ENCODE results near the gene FGFBP2. TPM values are rescaled to one million over a fixed set of nuclear protein-coding genes. Genes with fewer than 3 reads are reported as not detected.
"Not testable (repeated sequence)": the region's sequence is repeated elsewhere in the genome, so short reads cannot be mapped to it uniquely, and the experiment has no call there.

Gene FGFBP2
- total RNA-seq, 1 donor: not detected

DNA sequence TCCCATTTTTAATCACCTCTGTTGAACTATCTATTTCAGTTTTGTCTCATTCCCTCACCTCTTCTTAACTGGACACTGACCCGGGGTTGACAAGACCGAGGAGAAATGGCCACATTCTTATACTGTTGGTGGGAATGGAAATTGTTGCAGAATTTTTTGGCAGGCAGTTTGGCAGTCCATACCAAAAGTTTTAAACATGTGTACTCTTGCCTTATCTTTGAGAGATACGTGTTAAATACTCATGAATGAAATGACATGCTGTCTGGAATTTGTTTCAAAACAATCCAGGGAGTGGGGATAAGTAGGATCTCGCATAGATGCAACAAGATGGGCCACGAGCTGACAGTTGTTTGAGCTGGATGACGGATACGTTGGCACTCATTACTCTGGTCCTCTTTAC lies 36.5 kb downstream of the FGFBP2 start:
- no peak overlapping the region for H3K4me3 ChIP-seq (ENCODE audit: low read depth, low read length)
- TF ChIP-seq, protein P1, sequence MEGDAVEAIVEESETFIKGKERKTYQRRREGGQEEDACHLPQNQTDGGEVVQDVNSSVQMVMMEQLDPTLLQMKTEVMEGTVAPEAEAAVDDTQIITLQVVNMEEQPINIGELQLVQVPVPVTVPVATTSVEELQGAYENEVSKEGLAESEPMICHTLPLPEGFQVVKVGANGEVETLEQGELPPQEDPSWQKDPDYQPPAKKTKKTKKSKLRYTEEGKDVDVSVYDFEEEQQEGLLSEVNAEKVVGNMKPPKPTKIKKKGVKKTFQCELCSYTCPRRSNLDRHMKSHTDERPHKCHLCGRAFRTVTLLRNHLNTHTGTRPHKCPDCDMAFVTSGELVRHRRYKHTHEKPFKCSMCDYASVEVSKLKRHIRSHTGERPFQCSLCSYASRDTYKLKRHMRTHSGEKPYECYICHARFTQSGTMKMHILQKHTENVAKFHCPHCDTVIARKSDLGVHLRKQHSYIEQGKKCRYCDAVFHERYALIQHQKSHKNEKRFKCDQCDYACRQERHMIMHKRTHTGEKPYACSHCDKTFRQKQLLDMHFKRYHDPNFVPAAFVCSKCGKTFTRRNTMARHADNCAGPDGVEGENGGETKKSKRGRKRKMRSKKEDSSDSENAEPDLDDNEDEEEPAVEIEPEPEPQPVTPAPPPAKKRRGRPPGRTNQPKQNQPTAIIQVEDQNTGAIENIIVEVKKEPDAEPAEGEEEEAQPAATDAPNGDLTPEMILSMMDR (IDR thresholded peaks at IDR 0.05; ENCODE audit: insufficient read depth, low read length): no peak
- peak; percentile 65 for DNase-seq (ENCODE audit: low read depth)

DNA sequence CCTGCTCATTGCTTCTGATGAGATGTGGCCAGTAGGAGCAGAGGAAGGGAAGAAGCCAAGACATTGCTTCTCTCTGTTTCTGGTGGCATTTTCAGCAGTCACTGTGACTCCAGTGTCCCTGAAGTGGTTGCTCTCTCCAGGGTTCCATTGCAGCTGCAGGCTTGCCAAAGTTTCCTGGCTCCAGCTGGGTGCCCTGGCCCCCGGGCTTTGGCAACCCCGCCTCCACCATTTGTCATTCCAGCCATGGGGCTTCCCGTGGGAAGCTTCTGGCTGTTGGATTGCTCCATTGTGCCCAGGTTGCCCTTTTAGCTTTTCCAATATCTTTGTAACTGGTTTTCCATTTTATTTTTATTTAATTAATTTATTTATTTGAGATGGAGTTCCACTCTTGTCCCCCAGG lies 37.1 kb downstream of the FGFBP2 start:
- TF ChIP-seq, protein P1 (IDR thresholded peaks at IDR 0.05; ENCODE audit: insufficient read depth, low read length): no peak
- H3K4me3 ChIP-seq (ENCODE audit: low read depth, low read length): no peak overlapping the region
- DNase-seq (ENCODE audit: low read depth): no peak

DNA sequence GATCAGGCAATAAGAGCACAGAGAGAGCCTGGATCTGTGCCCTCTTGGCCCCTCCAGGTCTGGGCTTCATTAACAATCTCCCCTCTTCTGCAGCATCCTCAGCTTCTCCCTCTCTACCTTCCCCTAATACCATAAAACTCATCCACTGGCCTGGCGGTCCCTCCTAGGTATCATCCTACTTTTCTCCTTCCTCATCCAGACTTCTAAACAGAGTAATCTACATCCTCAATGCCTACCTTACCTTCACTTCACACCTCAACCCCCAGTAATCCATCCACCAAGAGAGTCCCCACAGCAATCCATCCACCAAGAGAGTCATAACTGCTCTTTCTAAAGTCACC lies 41.4 kb downstream of the FGFBP2 start:
- no peak overlapping the region for H3K4me3 ChIP-seq (ENCODE audit: low read depth, low read length)
- no peak for DNase-seq (ENCODE audit: low read depth)
- TF ChIP-seq, protein P1 (IDR thresholded peaks at IDR 0.05; ENCODE audit: insufficient read depth, low read length): no peak

DNA sequence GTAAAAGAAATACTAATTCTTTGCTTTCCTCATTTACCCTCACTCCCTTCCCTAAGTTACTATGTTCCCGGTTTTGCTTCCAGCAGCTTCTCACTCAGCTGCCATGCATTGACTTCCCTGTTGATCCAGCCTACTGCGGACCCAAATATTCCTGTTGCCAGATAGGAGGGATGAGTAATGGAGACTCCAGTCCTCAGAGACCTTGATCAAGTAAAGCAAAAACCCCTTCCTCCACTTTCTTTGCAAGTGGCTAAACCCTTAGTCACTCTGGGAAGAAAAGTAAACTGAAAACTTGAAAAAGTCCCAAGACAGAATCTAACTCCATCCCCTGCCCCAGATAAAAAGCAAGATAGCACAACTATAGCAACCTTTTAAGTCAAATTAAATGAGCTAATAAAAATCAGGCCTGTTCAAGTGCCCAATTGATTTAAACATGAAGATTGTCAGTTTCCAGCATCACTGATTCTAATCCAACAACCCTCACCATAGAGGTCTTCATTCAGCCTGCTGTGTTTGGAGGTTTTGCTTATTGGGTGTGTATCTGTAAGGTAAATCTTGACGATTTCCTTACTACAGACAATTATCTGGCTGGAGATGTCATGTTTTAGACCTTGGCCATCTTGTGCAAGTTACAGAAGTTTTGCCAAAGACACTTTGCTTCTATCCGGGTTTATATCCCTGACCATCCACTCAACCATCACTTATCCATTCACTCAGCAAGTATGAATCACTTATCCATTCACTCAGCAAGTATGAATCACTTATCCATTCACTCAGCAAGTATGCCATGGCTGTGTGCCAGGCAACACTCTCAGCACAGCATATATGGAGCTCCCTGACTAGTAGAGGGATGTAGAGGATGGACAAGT lies 42.0 kb downstream of the FGFBP2 start:
- peak; percentile 98 for DNase-seq (ENCODE audit: low read depth)
- no peak overlapping the region for H3K4me3 ChIP-seq (ENCODE audit: low read depth, low read length)
- TF ChIP-seq, protein P1 (IDR thresholded peaks at IDR 0.05; ENCODE audit: insufficient read depth, low read length): no peak

DNA sequence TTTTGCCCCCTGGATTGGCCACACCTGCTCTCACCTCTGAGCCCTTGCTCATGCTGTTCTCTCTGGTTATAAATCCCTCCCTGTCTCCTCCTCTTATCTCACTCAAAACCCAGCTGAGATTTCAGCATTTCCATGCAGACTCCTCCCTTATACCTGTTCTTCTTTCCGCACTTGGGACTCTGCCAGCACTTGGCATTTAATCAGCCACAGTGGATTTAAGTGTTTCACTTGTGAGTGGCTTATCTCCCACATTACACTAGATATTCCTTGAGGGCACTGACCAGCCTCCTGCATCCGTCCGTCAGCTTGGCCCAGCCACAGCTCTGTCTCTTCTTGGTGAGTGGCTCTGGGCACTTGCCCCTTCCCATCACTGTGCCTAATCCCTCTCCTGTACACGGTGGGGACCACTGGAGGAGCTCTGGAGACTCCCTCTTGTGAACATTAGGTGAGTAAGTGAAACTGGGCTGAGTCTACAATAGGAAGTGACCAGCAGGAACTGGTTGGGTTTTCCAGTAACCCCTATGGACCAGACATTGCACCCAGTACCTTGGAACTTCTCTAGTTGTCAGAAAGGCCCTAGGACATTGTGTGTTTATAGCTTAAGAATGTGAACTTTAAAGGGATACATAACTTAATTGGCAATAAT lies 44.4 kb downstream of the FGFBP2 start:
- H3K4me3 ChIP-seq (ENCODE audit: low read depth, low read length): no peak overlapping the region
- TF ChIP-seq, protein P1 (IDR thresholded peaks at IDR 0.05; ENCODE audit: insufficient read depth, low read length): no peak
- DNase-seq (ENCODE audit: low read depth): no peak

DNA sequence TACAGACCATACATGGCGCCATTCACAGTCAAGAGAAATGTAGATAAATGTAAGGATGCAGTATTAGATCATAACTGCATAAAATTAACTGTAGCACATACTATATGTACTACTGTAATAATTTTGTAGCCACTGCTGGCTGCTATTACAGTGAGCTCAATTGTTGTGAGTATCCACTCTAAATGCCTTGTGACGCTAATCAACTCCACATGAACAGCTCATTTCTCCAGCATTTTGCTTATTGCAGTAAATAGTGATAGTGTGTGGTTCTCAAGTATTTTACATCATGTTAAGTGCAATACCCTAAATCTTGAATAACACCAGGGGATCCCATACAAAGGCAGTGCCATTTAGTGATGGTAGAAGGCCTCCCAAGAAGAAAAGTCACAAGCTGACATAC lies 45.7 kb downstream of the FGFBP2 start:
- TF ChIP-seq, protein P1 (IDR thresholded peaks at IDR 0.05; ENCODE audit: insufficient read depth, low read length): no peak
- peak; percentile 53 for DNase-seq (ENCODE audit: low read depth)
- no peak overlapping the region for H3K4me3 ChIP-seq (ENCODE audit: low read depth, low read length)

DNA sequence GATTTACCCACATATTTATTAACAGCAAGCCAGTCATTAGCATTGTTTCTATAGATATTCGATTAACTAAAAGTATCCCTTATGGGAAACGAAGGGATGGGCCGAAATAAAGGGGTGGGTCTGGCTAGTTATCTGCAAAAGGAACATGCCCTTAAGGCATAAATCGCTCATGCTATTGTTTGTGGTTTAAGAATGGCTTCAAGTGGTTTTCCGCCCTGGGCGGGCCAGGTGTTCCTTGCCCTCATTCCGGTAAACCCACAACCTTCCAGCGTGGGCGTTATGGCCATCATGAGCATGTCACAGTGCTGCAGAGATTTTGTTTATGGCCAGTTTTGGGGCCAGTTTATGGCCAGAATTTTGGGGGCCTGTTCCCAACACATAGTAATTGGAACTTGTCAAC lies 46.6 kb downstream of the FGFBP2 start:
- H3K4me3 ChIP-seq (ENCODE audit: low read depth, low read length): not testable (repeated sequence)

More for the DNA sequence above, 46.6 kb downstream of the FGFBP2 start:
- not testable (repeated sequence) for DNase-seq (ENCODE audit: low read depth)
